Endothelial cell of umbilical vein (primary cell): ENCODE data around the gene CLDN2.

Experiments used
- EZH2 ChIP-seq: IDR thresholded peaks from 2 replicates; pipeline ENCODE4 v1.6.1; 2012; ENCODE audit warnings: borderline replicate concordance, low read depth, mild to moderate bottlenecking, moderate library complexity, low read length, inconsistent platforms; ENCODE audit not compliant: severe bottlenecking
- POLR2A ChIP-seq: IDR thresholded peaks from 2 replicates; pipeline ENCODE4 v1.6.1; 2012; ENCODE audit warnings: low read depth, mild to moderate bottlenecking, control low read depth, low read length
- POLR2AphosphoS5 ChIP-seq: IDR thresholded peaks from 2 replicates; pipeline ENCODE4 v1.6.1; 2012; ENCODE audit warnings: low read depth, mild to moderate bottlenecking, control low read depth, low read length, moderate library complexity; ENCODE audit not compliant: insufficient read depth
- TF ChIP-seq, protein P1 (sequence below), 2 donors: IDR thresholded peaks; 1 replicate in 1 of 2; 2 replicates in 1 of 2; pipeline ENCODE4 v1.5.1; 2011; ENCODE audit warnings: low read length in 2 of 2, mild to moderate bottlenecking in 2 of 2, moderate library complexity in 2 of 2, control low read depth in 1 of 2, inconsistent platforms in 1 of 2, low read depth in 1 of 2; ENCODE audit not compliant: insufficient read depth in 1 of 2; ENCODE audit errors: extremely low read depth in 1 of 2
- TF ChIP-seq, protein P2 (sequence below): IDR thresholded peaks from 2 replicates; pipeline ENCODE4 v1.6.1; 2011; ENCODE audit not compliant: insufficient read depth, insufficient read length

DNA sequence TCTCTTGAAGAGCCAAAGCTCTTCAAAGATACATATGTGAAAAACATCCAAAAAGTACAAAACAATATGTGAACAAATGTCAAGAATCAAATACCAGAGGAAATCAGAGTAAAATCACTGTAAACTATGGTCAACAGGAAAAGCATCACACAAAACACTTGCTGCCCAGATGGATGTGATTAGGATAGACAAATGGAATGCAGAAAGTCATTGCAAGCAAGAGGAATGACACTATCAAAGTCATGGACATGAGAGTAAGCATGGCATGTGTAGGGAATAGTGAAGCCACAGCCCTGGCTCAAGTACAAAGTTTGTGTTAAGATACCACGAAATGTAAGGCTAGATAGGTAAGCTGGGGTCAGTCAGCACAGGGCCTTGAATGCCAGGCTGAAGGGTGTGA is 37.7 kb downstream of the CLDN2 start:
- TF ChIP-seq, protein P1, sequence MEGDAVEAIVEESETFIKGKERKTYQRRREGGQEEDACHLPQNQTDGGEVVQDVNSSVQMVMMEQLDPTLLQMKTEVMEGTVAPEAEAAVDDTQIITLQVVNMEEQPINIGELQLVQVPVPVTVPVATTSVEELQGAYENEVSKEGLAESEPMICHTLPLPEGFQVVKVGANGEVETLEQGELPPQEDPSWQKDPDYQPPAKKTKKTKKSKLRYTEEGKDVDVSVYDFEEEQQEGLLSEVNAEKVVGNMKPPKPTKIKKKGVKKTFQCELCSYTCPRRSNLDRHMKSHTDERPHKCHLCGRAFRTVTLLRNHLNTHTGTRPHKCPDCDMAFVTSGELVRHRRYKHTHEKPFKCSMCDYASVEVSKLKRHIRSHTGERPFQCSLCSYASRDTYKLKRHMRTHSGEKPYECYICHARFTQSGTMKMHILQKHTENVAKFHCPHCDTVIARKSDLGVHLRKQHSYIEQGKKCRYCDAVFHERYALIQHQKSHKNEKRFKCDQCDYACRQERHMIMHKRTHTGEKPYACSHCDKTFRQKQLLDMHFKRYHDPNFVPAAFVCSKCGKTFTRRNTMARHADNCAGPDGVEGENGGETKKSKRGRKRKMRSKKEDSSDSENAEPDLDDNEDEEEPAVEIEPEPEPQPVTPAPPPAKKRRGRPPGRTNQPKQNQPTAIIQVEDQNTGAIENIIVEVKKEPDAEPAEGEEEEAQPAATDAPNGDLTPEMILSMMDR (IDR thresholded peaks at IDR 0.05; ENCODE audit: extremely low read depth in 1 of 2, insufficient read depth in 1 of 2, low read depth in 1 of 2, low read length in 2 of 2): no peak
- TF ChIP-seq POLR2A (no peak), POLR2AphosphoS5 (no peak), EZH2 (no peak)
- TF ChIP-seq, protein P2, sequence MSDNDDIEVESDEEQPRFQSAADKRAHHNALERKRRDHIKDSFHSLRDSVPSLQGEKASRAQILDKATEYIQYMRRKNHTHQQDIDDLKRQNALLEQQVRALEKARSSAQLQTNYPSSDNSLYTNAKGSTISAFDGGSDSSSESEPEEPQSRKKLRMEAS: no peak
